GM23248 (cell line): Measurements from ENCODE around the gene CACNB3. TPM values are rescaled to one million over a fixed set of nuclear protein-coding genes. Genes with fewer than 3 reads are reported as not detected.

ENCODE experiments used
- DNase-seq: peaks from one replicate; pipeline ENCODE4 v3.0.0-alpha.2; 2015
- H2AFZ ChIP-seq: fragments of 200-600 bp; sonication (generic); 2 replicates; pipeline ENCODE4 v1.6.1; 2016; ENCODE audit warnings: antibody characterized with exemption
- H3F3A ChIP-seq: fragments of 200-600 bp; sonication (generic); 2 replicates; pipeline ENCODE4 v1.6.1; 2016; ENCODE audit warnings: mild to moderate bottlenecking, antibody characterized with exemption, mixed run types; ENCODE audit not compliant: insufficient read depth
- H3K27ac ChIP-seq: fragments of 200-600 bp; sonication (generic); 2 replicates; pipeline ENCODE4 v1.5.1; 2016; ENCODE audit warnings: mild to moderate bottlenecking
- H3K27me3 ChIP-seq: fragments of 200-600 bp; sonication (generic); replicated peaks from 2 replicates; pipeline ENCODE4 v1.6.1; 2016; ENCODE audit warnings: mild to moderate bottlenecking; ENCODE audit not compliant: insufficient read depth
- H3K36me3 ChIP-seq: fragments of 200-600 bp; sonication (generic); 2 replicates; pipeline ENCODE4 v1.6.1; 2016; ENCODE audit warnings: low read depth, mild to moderate bottlenecking
- H3K4me1 ChIP-seq: fragments of 200-600 bp; sonication (generic); 2 replicates; pipeline ENCODE4 v1.6.1; 2016; ENCODE audit warnings: mild to moderate bottlenecking; ENCODE audit not compliant: insufficient read depth
- H3K4me2 ChIP-seq: fragments of 200-600 bp; sonication (generic); one replicate; pipeline ENCODE4 v1.6.1; 2016; ENCODE audit warnings: mild to moderate bottlenecking; ENCODE audit not compliant: unreplicated experiment
- H3K4me3 ChIP-seq: fragments of 200-600 bp; sonication (generic); 2 replicates; pipeline ENCODE4 v1.5.1; 2016; ENCODE audit warnings: mild to moderate bottlenecking
- H3K79me2 ChIP-seq: fragments of 200-600 bp; sonication (generic); 2 replicates; pipeline ENCODE4 v1.6.1; 2016; ENCODE audit warnings: mild to moderate bottlenecking; ENCODE audit not compliant: insufficient read depth
- H3K9ac ChIP-seq: fragments of 200-600 bp; sonication (generic); 2 replicates; pipeline ENCODE4 v1.6.1; 2016; ENCODE audit warnings: mild to moderate bottlenecking
- H3K9me2 ChIP-seq: fragments of 200-600 bp; sonication (generic); 2 replicates; pipeline ENCODE4 v1.6.1; 2016; ENCODE audit warnings: mixed run types, mild to moderate bottlenecking, moderate library complexity; ENCODE audit not compliant: insufficient read depth
- H3K9me3 ChIP-seq: fragments of 200-600 bp; sonication (generic); one replicate; pipeline ENCODE4 v1.6.1; 2017; ENCODE audit warnings: low read depth
- H4K20me1 ChIP-seq: fragments of 200-600 bp; sonication (generic); 2 replicates; pipeline ENCODE4 v1.6.0; 2016; ENCODE audit not compliant: insufficient read depth
- EZH2 ChIP-seq: fragments of 200-600 bp; sonication (generic); IDR thresholded peaks from 2 replicates; pipeline ENCODE4 v1.6.1; 2018; ENCODE audit warnings: antibody characterized with exemption, mild to moderate bottlenecking; ENCODE audit not compliant: insufficient read depth, poor library complexity, severe bottlenecking
- EZH2phosphoT487 ChIP-seq: fragments of 200-600 bp; sonication (generic); IDR thresholded peaks from 2 replicates; pipeline ENCODE4 v1.6.1; 2018; ENCODE audit warnings: antibody characterized with exemption, moderate library complexity, mild to moderate bottlenecking, low read depth; ENCODE audit not compliant: insufficient read depth
- WGBS, 2 experiments: methylation state at CpG; one replicate each; pipeline ENCODE4 v1.1.6; 2015 to 2017; ENCODE audit warnings: low lambda C conversion rate in 2 of 2, low coverage in 1 of 2; ENCODE audit errors: missing lambda C conversion rate in 2 of 2; 5-methylcytosine and 5-hydroxymethylcytosine counted together
- in situ Hi-C: fragments of 300-500 bp; cut with MboI; formaldehyde crosslinking; loops from 2 replicates; pipeline ENCODE4 v1.15.0; 2020
- polyA plus RNA-seq: library from polyadenylated mRNA; unstranded; fragments of >200 nt; fragmentation: Nextera tagmentation; extraction: Ambion mirVana; gene quantifications from 2 replicates; pipeline ENCODE4 v1.2.1, GENCODE V29; 2016
- total RNA-seq: library from RNA; depleted of rRNA; stranded (reverse); fragments of >200 nt; shearing (Covaris generic); gene quantifications from 2 replicates; pipeline ENCODE4 v1.2.3, GENCODE V29; 2014

The CACNB3 gene
- total and polyA plus RNA-seq, 2 experiments from 2014 or later, result 22.6 to 26.8 TPM

- no peaks in the 10 kb centered on the region for H3K9me2 ChIP-seq
- in situ Hi-C loops, result no loop called here
- WGBS, 2 experiments, result 3 to 4% methylated on average over 27 to 54 of the region's 54 CpGs
- peak overlapping the region; percentile 97 for H3K4me3 ChIP-seq
- H3K27ac ChIP-seq, result peak overlapping the region; percentile 43
- no peaks in the 10 kb centered on the region for H3K36me3 ChIP-seq
- H3K4me1 ChIP-seq, result peaks cover 34% of the 10 kb centered on the region
- TF ChIP-seq EZH2phosphoT487 (no peak), EZH2 (no peak)
- peak overlapping the region; percentile 97 for H2AFZ ChIP-seq
- H4K20me1 ChIP-seq, result no peaks in the 10 kb centered on the region
- DNase-seq, result peak; percentile 88
- H3K9me3 ChIP-seq, result no peaks in the 10 kb centered on the region
- peaks cover 11% of the 10 kb centered on the region; the same call in 1 of the 2 replicates for H3F3A ChIP-seq
- peak overlapping the region; percentile 88 for H3K9ac ChIP-seq
- peaks cover 42% of the 10 kb centered on the region for H3K79me2 ChIP-seq
- H3K27me3 ChIP-seq, result no peaks in the 10 kb centered on the region
- peak overlapping the region; percentile 85 for H3K4me2 ChIP-seq
Measured at GRCh38 chr12:48815126-48816110, 2.9 kb upstream of the CACNB3 start.

GRCh38 chr12:48816143-48816854 is 2.0 kb upstream of the CACNB3 start:
- Histone ChIP-seq H3K27me3 (no peaks in the 10 kb centered on the region), H2AFZ (peak overlapping the region; percentile 97), H3F3A (peaks cover 10% of the 10 kb centered on the region; the same call in 1 of the 2 replicates), H3K79me2 (peaks cover 42% of the 10 kb centered on the region), H3K9ac (peak overlapping the region; percentile 88), H3K36me3 (no peaks in the 10 kb centered on the region), H3K4me3 (peak overlapping the region; percentile 97), H3K4me1 (peaks cover 26% of the 10 kb centered on the region), H3K9me3 (no peaks in the 10 kb centered on the region), H3K27ac (no peak overlapping the region), H3K9me2 (no peaks in the 10 kb centered on the region), H4K20me1 (no peaks in the 10 kb centered on the region), H3K4me2 (peak overlapping the region; percentile 85)
- peak; percentile 26 for DNase-seq
- in situ Hi-C loops, result no loop called here
- TF ChIP-seq EZH2phosphoT487 (no peak), EZH2 (no peak)
- WGBS, 2 experiments, result 90 to 98% methylated on average over 3 of the region's 3 CpGs

DNA sequence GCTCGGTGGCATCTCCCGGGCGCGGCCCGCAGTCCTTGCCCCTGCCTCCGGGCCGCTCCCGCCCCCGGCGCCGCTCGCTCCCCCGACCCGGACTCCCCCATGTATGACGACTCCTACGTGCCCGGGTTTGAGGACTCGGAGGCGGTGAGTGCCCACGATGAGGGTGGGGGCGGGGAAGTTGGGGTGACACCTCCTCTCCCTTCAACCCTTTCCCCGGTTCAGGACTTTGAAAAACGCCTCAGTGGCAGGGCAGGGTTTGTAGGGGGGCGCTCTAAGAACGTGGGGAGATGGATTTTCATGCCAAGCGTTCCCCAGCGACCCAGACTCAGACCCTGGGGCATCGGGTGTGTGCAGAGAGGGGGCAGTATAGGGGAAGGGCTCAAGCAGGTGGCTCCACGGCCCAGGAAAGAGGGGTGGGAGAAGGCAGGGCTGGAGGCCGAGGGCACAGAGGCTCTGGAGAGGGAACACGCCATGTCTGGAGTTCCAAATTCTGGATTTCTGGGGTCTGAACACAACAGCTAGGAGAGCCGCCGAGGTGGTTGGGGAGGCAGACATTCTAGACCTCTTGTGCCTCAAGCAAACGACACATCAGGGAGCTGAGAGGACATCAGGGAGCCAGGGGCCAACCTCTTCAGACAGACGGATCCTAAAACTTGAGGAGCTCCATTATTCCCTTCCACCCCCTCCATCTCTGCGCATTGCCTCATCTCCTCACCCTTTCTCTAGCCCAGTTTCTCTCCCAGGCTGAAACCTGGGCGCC is 715 bp downstream of the CACNB3 start:
- in situ Hi-C loops, result no loop called here
- H2AFZ ChIP-seq, result peak overlapping the region; percentile 90
- H3K9me3 ChIP-seq, result no peaks in the 10 kb centered on the region
- H3K27ac ChIP-seq, result no peak overlapping the region
- peak overlapping the region; percentile 95 for H3K4me3 ChIP-seq
- no peaks in the 10 kb centered on the region for H3K36me3 ChIP-seq
- peak overlapping the region; percentile 71 for H3K9ac ChIP-seq
- H3K27me3 ChIP-seq, result no peaks in the 10 kb centered on the region
- peak overlapping the region; percentile 85 for H3K4me2 ChIP-seq
- H3K79me2 ChIP-seq, result peaks cover 32% of the 10 kb centered on the region
- H3F3A ChIP-seq, result no peaks in the 10 kb centered on the region
- no peaks in the 10 kb centered on the region for H4K20me1 ChIP-seq
- peak; percentile 43 for DNase-seq
- TF ChIP-seq EZH2phosphoT487 (no peak), EZH2 (no peak)
- peaks cover 5% of the 10 kb centered on the region for H3K4me1 ChIP-seq
- WGBS, 2 experiments, result 23 to 62% methylated on average over 14 to 37 of the region's 37 CpGs
- no peaks in the 10 kb centered on the region for H3K9me2 ChIP-seq
